ENCODE data around the gene INPP4B.

INPP4B gene

DNA sequence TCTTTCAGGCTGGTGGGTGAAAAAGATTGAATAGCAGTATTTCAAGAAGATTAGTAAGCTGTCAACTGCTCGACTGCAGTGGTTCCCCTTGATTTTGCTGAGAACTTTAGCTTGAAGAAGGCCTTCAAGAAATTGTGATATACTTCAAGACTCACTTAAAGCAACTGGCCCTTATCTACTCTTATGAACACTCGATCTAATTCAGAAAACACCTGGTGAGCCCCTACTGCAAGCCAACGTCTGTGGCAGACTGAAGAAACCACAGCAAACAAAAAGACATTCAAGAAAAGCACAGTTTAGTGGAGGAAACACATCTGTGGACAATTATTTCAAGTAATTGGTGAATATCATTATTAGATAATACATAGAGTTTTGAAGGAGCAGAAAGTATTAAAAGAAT is 119.0 kb downstream of the INPP4B start:
- H3K27ac Mint-ChIP-seq: no peak overlapping the region
- no peak overlapping the region for H3K4me3 Mint-ChIP-seq
- no peak for DNase-seq
- no peaks in the 10 kb centered on the region for H3K9me3 Mint-ChIP-seq
- no peaks in the 10 kb centered on the region for H3K36me3 Mint-ChIP-seq (ENCODE audit: low read depth)
- peaks cover 6% of the 10 kb centered on the region for H3K4me1 Mint-ChIP-seq (ENCODE audit: low read depth)
- no peaks in the 10 kb centered on the region for H3K27me3 Mint-ChIP-seq

DNA sequence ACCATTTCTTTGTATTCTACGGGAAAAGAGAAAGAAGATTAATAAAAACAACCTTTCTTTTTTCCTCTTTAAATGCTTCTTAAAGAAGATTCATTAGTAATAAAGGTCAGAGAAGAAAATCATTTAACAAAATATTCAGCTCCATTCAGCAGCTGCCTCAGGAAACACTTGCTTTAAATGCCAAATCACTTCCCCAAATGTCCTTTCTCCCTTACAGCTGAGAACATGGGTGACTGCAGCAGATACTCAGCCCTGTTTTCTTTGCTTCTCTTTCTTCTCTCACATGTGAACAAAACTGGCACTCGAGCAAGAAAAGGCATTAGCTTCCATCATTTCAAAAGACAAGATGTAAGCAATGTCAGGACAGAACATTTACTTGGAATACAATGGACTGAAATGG is 120.2 kb downstream of the INPP4B start:
- Mint-ChIP-seq H3K4me1 (ENCODE audit: low read depth) (peaks cover 8% of the 10 kb centered on the region), H3K4me3 (no peak overlapping the region), H3K27me3 (no peaks in the 10 kb centered on the region), H3K27ac (no peak overlapping the region), H3K36me3 (ENCODE audit: low read depth) (no peaks in the 10 kb centered on the region), H3K9me3 (no peaks in the 10 kb centered on the region)
- no peak for DNase-seq

DNA sequence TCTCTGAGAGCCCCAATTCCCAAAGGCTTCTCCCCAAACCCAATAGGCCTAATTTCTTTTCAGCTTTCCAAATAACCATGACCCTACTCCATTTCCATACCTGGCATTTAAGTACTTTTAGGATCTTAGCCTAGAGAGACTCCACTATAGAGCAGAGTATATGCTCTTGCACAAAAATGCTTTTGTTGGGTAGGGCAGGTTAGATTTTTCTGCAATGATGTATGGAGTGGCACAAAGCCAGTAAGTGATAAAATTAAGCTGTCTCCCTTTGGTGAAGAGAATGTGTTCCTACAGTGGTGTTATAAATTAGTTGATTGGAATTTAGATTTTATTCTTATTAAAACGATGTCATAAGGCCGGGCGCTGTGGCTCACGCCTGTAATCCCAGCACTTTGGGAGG is 124.9 kb downstream of the INPP4B start:
- Mint-ChIP-seq H3K36me3 (ENCODE audit: low read depth) (peaks cover 11% of the 10 kb centered on the region), H3K4me3 (no peak overlapping the region), H3K9me3 (no peaks in the 10 kb centered on the region), H3K27ac (no peak overlapping the region), H3K27me3 (no peaks in the 10 kb centered on the region), H3K4me1 (ENCODE audit: low read depth) (peaks cover 20% of the 10 kb centered on the region)
- DNase-seq: no peak

DNA sequence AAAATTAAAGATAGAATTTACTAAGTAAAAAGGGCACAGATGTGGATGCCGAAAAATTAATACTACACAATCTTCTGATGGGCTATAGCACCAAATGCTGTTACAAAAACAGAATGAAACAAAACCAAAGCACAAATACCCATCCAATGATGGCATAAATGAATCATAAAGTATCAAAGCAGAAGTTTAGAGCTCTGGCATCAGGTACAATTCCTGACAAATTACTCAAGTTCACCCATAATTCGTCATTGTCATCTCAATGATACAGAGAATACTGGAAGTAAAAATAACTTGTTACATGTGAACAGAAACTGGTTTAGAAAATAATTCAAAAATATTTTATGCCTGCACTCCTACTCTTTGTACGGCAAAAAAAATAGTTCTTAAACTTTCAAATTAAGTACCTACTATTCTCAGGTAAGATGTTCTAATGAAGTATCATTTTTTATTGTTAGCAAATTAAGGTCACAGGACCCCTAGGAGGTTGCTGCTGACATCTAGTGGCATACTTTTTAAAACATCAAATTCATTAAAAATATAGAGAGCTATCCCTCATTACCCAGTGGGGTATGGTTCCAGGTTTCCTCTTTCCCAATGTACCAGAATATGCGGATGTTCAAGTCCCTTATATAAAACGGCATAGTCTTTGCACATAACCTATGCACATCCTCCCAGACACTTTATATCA is 126.1 kb downstream of the INPP4B start:
- Mint-ChIP-seq H3K27me3 (no peaks in the 10 kb centered on the region), H3K9me3 (no peaks in the 10 kb centered on the region), H3K27ac (peak overlapping the region; percentile 69), H3K36me3 (ENCODE audit: low read depth) (peaks cover 18% of the 10 kb centered on the region), H3K4me3 (no peak overlapping the region), H3K4me1 (ENCODE audit: low read depth) (peaks cover 26% of the 10 kb centered on the region)
- no peak for DNase-seq

DNA sequence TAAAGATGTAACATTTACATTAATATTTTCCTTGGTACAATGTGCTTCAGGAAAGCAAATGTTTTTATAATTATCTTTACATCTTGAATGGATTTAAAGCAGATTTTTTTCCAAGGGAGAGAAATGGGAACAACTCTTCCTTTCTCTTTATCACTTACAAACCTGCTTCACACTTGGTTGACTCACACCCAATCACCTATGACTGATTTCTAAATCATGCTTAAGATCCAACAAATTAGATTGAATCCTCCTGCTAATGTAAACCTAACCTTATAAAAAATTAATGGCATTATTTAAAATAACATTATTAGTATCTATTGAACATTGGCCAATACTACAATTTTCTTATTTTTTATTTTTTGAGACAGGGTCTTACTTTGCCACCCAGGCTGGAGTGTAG is 127.1 kb downstream of the INPP4B start:
- Mint-ChIP-seq H3K27me3 (no peaks in the 10 kb centered on the region), H3K36me3 (ENCODE audit: low read depth) (peaks cover 18% of the 10 kb centered on the region), H3K27ac (no peak overlapping the region), H3K9me3 (no peaks in the 10 kb centered on the region), H3K4me1 (ENCODE audit: low read depth) (peaks cover 32% of the 10 kb centered on the region), H3K4me3 (no peak overlapping the region)
- no peak for DNase-seq

DNA sequence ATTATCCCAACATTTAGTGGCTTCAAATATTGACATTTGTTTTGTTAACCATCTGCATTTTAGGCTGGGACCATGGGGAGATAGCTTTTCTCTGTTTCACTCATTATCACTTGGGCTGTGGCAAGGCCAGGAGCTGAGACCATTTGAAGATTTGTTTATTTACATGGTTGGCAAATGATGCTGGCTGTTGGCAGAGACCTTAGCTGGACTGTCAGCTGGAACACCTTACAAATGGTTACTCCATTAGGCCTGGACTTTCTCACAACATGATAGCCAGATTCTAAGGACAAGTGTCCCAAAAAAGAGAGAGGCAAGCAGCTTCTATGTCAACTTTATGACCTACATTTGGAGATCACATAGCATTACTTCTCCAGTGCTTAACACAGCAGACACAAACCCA is 130.4 kb downstream of the INPP4B start:
- Mint-ChIP-seq H3K36me3 (ENCODE audit: low read depth) (peaks cover 32% of the 10 kb centered on the region), H3K4me1 (ENCODE audit: low read depth) (peaks cover 55% of the 10 kb centered on the region), H3K27ac (no peak overlapping the region), H3K9me3 (peaks cover 7% of the 10 kb centered on the region), H3K4me3 (no peak overlapping the region), H3K27me3 (no peaks in the 10 kb centered on the region)
- no peak for DNase-seq

DNA sequence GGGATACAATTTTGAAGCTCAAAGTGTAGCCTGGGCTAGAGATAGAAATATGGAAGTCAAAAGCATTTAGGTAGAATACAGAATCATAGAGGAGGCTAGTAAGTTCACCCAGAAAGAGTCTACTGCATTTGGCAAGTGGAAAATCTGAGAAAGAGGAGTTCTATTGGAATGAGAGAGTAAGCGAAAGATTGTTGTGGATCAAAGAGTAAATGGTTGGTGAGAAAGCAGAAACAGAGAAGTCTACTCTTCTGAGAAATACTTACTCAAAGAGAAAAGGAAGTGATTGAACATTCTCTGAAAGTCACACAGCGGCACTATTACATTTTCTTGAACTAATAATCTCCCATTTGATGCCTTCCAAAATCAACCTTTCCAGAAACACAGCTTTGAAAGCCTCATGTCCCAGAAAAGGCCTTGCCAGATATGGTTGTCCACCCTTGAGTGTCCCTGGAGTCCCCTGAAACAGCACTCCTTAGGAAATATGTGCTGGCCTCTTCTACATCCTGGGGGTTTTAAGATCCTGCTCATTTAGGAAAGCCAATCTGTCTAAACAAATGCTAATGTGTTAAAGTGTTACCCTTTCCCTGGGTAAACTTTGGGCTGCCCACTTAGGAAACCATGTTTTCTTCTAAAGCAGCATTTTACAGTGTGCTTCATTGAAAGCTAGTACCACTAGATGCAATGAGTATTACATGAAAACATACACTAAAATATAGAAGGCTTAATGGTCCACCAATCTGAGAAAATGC is 132.6 kb downstream of the INPP4B start:
- Mint-ChIP-seq H3K27ac (peak overlapping the region; percentile 79), H3K27me3 (no peaks in the 10 kb centered on the region), H3K9me3 (peaks cover 17% of the 10 kb centered on the region), H3K4me1 (ENCODE audit: low read depth) (peaks cover 53% of the 10 kb centered on the region), H3K4me3 (no peak overlapping the region), H3K36me3 (ENCODE audit: low read depth) (peaks cover 45% of the 10 kb centered on the region)
- no peak for DNase-seq

DNA sequence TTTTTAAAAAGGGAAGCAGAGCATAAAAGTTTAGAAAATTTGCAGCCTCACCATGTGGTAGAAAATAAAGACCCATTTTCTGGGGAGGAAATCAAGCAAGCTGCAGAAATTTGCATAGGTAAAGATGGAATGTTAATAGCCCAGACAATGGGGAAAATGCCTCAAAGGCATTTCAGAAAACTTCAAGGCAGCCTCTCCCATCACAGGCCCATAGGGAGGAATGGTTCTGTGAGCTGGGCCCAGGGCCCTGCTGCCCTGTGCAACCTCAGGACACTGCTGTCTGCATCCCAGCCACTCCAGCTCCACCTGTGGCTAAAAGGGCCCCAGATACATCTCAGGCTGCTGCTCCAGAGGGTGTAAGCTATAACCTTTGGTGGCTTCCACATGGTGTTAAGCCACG is 137.9 kb downstream of the INPP4B start:
- Mint-ChIP-seq H3K27me3 (no peaks in the 10 kb centered on the region), H3K4me1 (ENCODE audit: low read depth) (peaks cover 29% of the 10 kb centered on the region), H3K27ac (peak overlapping the region; percentile 75), H3K9me3 (peaks cover 17% of the 10 kb centered on the region), H3K36me3 (ENCODE audit: low read depth) (peaks cover 28% of the 10 kb centered on the region), H3K4me3 (no peak overlapping the region)
- no peak for DNase-seq

DNA sequence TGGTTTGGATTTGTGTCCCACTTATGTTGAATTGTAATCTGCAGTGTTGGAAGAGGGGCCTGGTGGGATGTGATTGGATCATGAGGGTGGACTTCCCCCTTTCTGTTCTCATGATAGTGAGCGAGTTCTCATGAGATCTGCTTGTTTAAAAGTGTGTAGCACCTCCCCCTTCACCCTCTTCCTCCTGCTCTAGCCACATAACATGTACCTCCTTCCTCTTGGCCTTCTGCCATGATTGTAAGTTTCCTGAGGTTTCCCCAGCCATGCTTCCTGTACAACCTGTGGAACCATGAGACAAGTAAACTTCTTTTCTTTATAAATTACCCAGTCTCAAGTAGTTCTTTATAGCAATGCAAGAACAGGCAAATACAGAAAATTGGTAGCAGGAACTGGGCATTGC is 138.7 kb downstream of the INPP4B start:
- peak overlapping the region; percentile 75 for H3K27ac Mint-ChIP-seq
- peaks cover 25% of the 10 kb centered on the region for H3K36me3 Mint-ChIP-seq (ENCODE audit: low read depth)
- H3K4me1 Mint-ChIP-seq (ENCODE audit: low read depth): peaks cover 25% of the 10 kb centered on the region
- DNase-seq: no peak
- no peaks in the 10 kb centered on the region for H3K27me3 Mint-ChIP-seq
- H3K9me3 Mint-ChIP-seq: peaks cover 16% of the 10 kb centered on the region
- H3K4me3 Mint-ChIP-seq: no peak overlapping the region

DNA sequence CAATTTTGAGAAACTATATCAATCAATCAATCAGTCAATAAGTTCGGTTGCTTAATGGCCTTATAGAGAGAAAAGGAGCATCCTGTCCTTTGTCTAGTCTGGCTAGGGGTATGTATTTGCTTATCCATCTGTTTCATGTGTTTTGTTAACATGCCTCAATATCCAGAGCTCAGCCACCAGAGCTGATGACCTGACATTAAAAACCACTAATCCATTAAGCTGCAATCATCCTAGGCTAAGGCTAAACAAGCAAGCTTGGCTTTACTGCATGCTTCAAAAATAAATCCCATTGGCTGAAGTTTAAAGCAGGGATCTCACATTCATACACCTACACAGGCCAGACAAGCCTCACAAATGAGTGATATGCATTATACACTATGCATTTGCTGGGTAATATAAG is 139.7 kb downstream of the INPP4B start:
- DNase-seq: no peak
- no peaks in the 10 kb centered on the region for H3K27me3 Mint-ChIP-seq

DNA sequence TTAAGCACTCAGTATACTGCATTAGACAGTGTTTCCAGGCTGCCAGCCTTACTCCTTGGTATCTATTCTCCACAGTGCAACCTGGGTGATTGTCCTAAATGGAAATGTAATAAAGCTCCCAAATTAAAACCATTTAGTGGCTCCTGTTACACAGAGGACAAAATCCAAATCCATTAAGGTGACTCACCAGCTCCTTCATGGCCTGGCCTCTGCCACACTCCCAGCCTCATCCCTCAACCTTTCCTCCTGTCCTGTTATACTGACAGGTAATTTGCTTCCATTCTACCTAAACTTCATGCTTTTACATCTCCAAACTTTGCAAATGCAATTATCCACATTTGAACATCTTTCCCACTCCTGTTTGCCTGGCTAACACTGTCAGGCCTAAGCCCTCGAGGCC is 140.3 kb downstream of the INPP4B start:
- H3K36me3 Mint-ChIP-seq (ENCODE audit: low read depth): peaks cover 18% of the 10 kb centered on the region
- H3K27me3 Mint-ChIP-seq: no peaks in the 10 kb centered on the region
- peaks cover 23% of the 10 kb centered on the region for H3K4me1 Mint-ChIP-seq (ENCODE audit: low read depth)
- DNase-seq: no peak
- no peak overlapping the region for H3K4me3 Mint-ChIP-seq
- peaks cover 11% of the 10 kb centered on the region for H3K9me3 Mint-ChIP-seq
- H3K27ac Mint-ChIP-seq: no peak overlapping the region

More for the DNA sequence above, 139.7 kb downstream of the INPP4B start:
- H3K4me3 Mint-ChIP-seq: no peak overlapping the region
- H3K9me3 Mint-ChIP-seq: peaks cover 14% of the 10 kb centered on the region
- no peak overlapping the region for H3K27ac Mint-ChIP-seq
- peaks cover 22% of the 10 kb centered on the region for H3K36me3 Mint-ChIP-seq (ENCODE audit: low read depth)
- H3K4me1 Mint-ChIP-seq (ENCODE audit: low read depth): peaks cover 22% of the 10 kb centered on the region

DNA sequence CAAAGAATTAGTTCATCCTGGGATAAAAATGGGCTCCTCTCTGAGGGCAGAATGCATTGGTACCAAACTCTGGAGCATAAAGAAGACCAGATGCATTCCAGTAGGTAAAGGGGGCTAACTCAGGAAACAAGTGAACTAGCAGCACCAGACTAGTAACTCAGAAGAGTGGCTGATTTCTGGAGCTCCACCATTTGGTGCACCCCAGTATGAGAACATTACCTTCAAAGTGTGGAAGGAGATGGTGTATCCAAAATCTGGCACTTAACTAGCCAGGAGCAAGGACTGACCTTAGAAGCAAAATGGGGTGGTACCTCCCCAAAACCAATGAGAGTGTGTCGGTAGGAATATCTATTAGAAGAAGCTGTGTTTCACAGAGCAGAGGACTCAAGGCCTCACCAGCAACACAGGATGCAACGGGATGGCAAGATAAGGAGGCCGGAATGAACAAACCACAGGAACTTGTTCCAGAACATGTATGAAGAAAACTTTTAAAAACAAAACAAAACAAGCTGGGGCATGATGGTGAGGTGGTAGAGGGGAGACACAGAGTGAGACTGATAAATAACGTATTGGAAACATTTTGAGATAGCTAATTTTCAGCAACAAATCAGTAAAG is 142.3 kb downstream of the INPP4B start:
- peaks cover 32% of the 10 kb centered on the region for H3K4me1 Mint-ChIP-seq (ENCODE audit: low read depth)
- H3K27ac Mint-ChIP-seq: no peak overlapping the region
- no peaks in the 10 kb centered on the region for H3K9me3 Mint-ChIP-seq
- DNase-seq: no peak
- H3K4me3 Mint-ChIP-seq: no peak overlapping the region
- H3K27me3 Mint-ChIP-seq: no peaks in the 10 kb centered on the region
- peaks cover 12% of the 10 kb centered on the region for H3K36me3 Mint-ChIP-seq (ENCODE audit: low read depth)

DNA sequence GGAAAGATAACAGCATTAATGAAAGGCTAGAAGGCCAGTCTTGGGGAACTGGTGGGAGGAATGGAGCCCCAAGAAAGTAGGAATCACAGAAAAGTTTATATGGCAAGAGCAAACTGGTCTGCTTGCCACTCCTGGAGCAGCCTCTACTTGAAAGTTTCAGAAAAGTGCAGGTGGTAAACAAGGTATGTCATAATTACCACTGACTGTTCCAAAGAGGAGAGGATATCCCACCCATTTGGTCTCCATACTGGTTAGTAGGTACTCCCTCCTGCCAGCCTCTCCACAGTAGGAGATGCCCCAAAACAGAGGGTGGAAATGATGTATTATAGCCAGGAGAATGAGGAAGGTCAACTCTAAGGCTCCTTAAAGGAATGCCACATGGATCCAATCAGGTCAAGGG is 145.1 kb downstream of the INPP4B start:
- Mint-ChIP-seq H3K4me1 (ENCODE audit: low read depth) (peaks cover 59% of the 10 kb centered on the region), H3K27me3 (no peaks in the 10 kb centered on the region), H3K27ac (peak overlapping the region; percentile 85), H3K9me3 (no peaks in the 10 kb centered on the region), H3K36me3 (ENCODE audit: low read depth) (peaks cover 9% of the 10 kb centered on the region), H3K4me3 (no peak overlapping the region)
- no peak for DNase-seq

DNA sequence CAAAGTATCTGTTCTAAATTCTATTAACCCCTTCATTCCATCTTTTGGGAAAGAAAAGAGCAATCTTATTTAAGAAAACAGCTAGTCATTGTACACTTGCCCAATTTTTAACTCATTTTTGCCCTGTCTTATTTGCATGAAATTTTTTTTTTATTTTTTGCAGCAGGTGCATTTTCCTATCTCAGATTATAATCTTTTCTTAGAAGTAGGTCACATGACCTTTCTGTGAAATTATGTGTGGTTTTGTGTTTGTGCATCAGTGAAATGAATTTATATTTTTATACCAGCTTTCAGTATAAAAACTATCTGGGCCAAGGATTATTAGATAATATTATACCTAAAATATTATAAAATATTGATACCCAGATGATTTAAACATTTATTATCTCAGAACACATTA is 145.6 kb downstream of the INPP4B start:
- H3K9me3 Mint-ChIP-seq: no peaks in the 10 kb centered on the region
- H3K27ac Mint-ChIP-seq: peak overlapping the region; percentile 85
- no peak overlapping the region for H3K4me3 Mint-ChIP-seq
- H3K36me3 Mint-ChIP-seq (ENCODE audit: low read depth): peaks cover 9% of the 10 kb centered on the region
- DNase-seq: no peak
- H3K27me3 Mint-ChIP-seq: no peaks in the 10 kb centered on the region
- H3K4me1 Mint-ChIP-seq (ENCODE audit: low read depth): peaks cover 63% of the 10 kb centered on the region

DNA sequence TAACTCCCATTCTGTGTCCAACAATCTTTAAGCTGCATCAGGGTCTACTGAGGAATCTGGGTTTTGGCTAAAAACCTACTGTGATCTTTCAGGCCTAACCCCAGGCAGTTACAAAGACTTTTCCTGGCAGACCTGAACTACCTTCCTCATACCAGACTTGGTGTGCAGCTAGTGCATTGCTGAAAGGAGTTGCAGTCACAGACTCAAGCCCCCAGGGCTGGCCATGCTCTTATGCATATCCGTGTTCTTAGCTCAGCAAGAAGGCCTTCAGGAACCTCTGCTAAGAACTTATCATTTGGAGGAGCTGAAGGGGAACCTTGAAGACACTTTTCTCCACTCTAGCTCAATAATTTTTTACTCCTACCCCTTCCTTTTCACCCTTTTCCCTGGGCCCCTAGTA is 147.5 kb downstream of the INPP4B start:
- DNase-seq: no peak
- no peaks in the 10 kb centered on the region for H3K27me3 Mint-ChIP-seq
- H3K4me3 Mint-ChIP-seq: no peak overlapping the region
- H3K4me1 Mint-ChIP-seq (ENCODE audit: low read depth): peaks cover 68% of the 10 kb centered on the region
- H3K9me3 Mint-ChIP-seq: no peaks in the 10 kb centered on the region
- peaks cover 12% of the 10 kb centered on the region for H3K36me3 Mint-ChIP-seq (ENCODE audit: low read depth)
- H3K27ac Mint-ChIP-seq: peak overlapping the region; percentile 70

Data from activated T-cell treated with anti-CD3 and anti-CD28 coated beads, Interleukin-2, amount 50 U/mL, for 24 hours (primary cell).